Trophoblast cell (in vitro differentiated cells and primary cell): ENCODE results near the gene DPYD.

Experiments used
- DNase-seq, 2 donors: peaks; one replicate each; pipeline ENCODE4 v3.0.0-alpha.2; 2016
- H2AFZ ChIP-seq: 2 replicates; pipeline ENCODE4 v1.6.1; 2013; ENCODE audit warnings: low read length, moderate library complexity, mild to moderate bottlenecking; ENCODE audit not compliant: insufficient read depth, poor library complexity
- H2AK5ac ChIP-seq: 2 replicates; pipeline ENCODE4 v1.6.1; 2013; ENCODE audit warnings: mild to moderate bottlenecking, low read length
- H2BK120ac ChIP-seq: 2 replicates; pipeline ENCODE4 v1.6.1; 2013; ENCODE audit warnings: low read length, mild to moderate bottlenecking, moderate library complexity; ENCODE audit not compliant: insufficient read depth, poor library complexity
- H2BK12ac ChIP-seq: 2 replicates; pipeline ENCODE4 v1.6.1; 2013; ENCODE audit warnings: mild to moderate bottlenecking, low read length, moderate library complexity
- H2BK5ac ChIP-seq: 2 replicates; pipeline ENCODE4 v1.6.1; 2013; ENCODE audit warnings: low read length, low read depth, moderate library complexity, mild to moderate bottlenecking; ENCODE audit not compliant: poor library complexity
- H3K14ac ChIP-seq: 2 replicates; pipeline ENCODE4 v1.6.1; 2013; ENCODE audit warnings: mild to moderate bottlenecking, low read length
- H3K18ac ChIP-seq: 2 replicates; pipeline ENCODE4 v1.6.1; 2013; ENCODE audit warnings: mild to moderate bottlenecking, low read length
- H3K23ac ChIP-seq: 2 replicates; pipeline ENCODE4 v1.6.1; 2013; ENCODE audit warnings: low read length
- H3K27ac ChIP-seq: 2 replicates; pipeline ENCODE4 v1.5.1; 2013; ENCODE audit warnings: low read depth, mild to moderate bottlenecking, inconsistent platforms, low read length, moderate library complexity
- H3K27me3 ChIP-seq: 2 replicates; pipeline ENCODE4 v1.6.1; 2013; ENCODE audit warnings: inconsistent platforms, mild to moderate bottlenecking, low read length, moderate library complexity; ENCODE audit not compliant: insufficient read depth
- H3K36me3 ChIP-seq, 2 experiments: 1 replicate in 1 of 2; 2 replicates in 1 of 2; pipeline ENCODE4 v1.6.1; 2013; ENCODE audit warnings: low read length in 2 of 2, mild to moderate bottlenecking in 2 of 2, moderate library complexity in 1 of 2; ENCODE audit not compliant: insufficient read depth in 2 of 2, control insufficient read depth in 1 of 2
- H3K4ac ChIP-seq: 2 replicates; pipeline ENCODE4 v1.6.1; 2013; ENCODE audit warnings: low read depth, mild to moderate bottlenecking, low read length, moderate library complexity
- H3K4me1 ChIP-seq, 2 experiments: 1 replicate in 1 of 2; 2 replicates in 1 of 2; pipeline ENCODE4 v1.6.1; 2013; ENCODE audit warnings: low read length in 2 of 2, mild to moderate bottlenecking in 2 of 2, moderate library complexity in 1 of 2; ENCODE audit not compliant: insufficient read depth in 2 of 2, control insufficient read depth in 1 of 2
- H3K4me2 ChIP-seq: 2 replicates; pipeline ENCODE4 v1.6.1; 2013; ENCODE audit warnings: inconsistent platforms, mild to moderate bottlenecking, low read length, moderate library complexity
- H3K4me3 ChIP-seq: 2 replicates; pipeline ENCODE4 v1.5.1; 2013; ENCODE audit warnings: mild to moderate bottlenecking, low read depth, low read length, inconsistent platforms
- H3K79me1 ChIP-seq: one replicate; pipeline ENCODE4 v1.6.1; 2013; ENCODE audit warnings: low read length
- H3K79me2 ChIP-seq: 2 replicates; pipeline ENCODE4 v1.6.1; 2013; ENCODE audit warnings: low read length, mild to moderate bottlenecking; ENCODE audit not compliant: control insufficient read depth, insufficient read depth, poor library complexity
- H3K9ac ChIP-seq: 2 replicates; pipeline ENCODE4 v1.6.1; 2013; ENCODE audit warnings: mild to moderate bottlenecking, low read length
- H3K9me3 ChIP-seq: 2 replicates; pipeline ENCODE4 v1.6.1; 2013; ENCODE audit warnings: low read depth, mild to moderate bottlenecking, control low read depth, inconsistent platforms, low read length; ENCODE audit not compliant: insufficient read depth
- H4K12ac ChIP-seq: 2 replicates; pipeline ENCODE4 v1.6.1; 2013; ENCODE audit warnings: low read depth, mild to moderate bottlenecking, low read length, moderate library complexity
- H4K8ac ChIP-seq: 2 replicates; pipeline ENCODE4 v1.6.1; 2013; ENCODE audit warnings: low read depth, mild to moderate bottlenecking, low read length, moderate library complexity
- H4K91ac ChIP-seq: one replicate; pipeline ENCODE4 v1.6.1; 2013; ENCODE audit warnings: low read depth, mild to moderate bottlenecking, low read length, moderate library complexity
- WGBS: extraction: QIAGEN DNeasy Blood & Tissue Kit; methylation state at CpG from one replicate; pipeline ENCODE4 v1.1.7; 2013; ENCODE audit warnings: missing lambda C conversion rate; ENCODE audit not compliant: insufficient read length, insufficient coverage; ENCODE audit errors: extremely low coverage; 5-methylcytosine and 5-hydroxymethylcytosine counted together

DPYD gene

GRCh38 chr1:97647776-97648175 lies 273.1 kb downstream of the DPYD start:
- Histone ChIP-seq H3K79me1 (no peaks in the 10 kb centered on the region), H4K8ac (no peak overlapping the region), H3K27ac (no peak overlapping the region), H3K4me2 (no peak overlapping the region), H3K23ac (no peak overlapping the region), H2BK12ac (no peak overlapping the region), H3K14ac (no peak overlapping the region), H3K27me3 (no peaks in the 10 kb centered on the region), H3K9ac (no peak overlapping the region), H2BK120ac (no peak overlapping the region), H3K79me2 (no peaks in the 10 kb centered on the region), H4K91ac (no peak overlapping the region), H3K9me3 (no peaks in the 10 kb centered on the region), H2BK5ac (no peak overlapping the region), H3K4ac (no peak overlapping the region), H3K36me3 (no peaks in the 10 kb centered on the region), H3K4me1 (no peaks in the 10 kb centered on the region), H3K18ac (no peak overlapping the region), H2AFZ (no peak overlapping the region), H4K12ac (no peak overlapping the region), H2AK5ac (no peak overlapping the region), H3K4me3 (no peak overlapping the region)
- DNase-seq = no peak

GRCh38 chr1:97646071-97646470 lies 274.8 kb downstream of the DPYD start:
- H4K91ac ChIP-seq = no peak overlapping the region
- no peak overlapping the region for H2BK5ac ChIP-seq
- H4K12ac ChIP-seq = no peak overlapping the region
- no peak overlapping the region for H3K4me2 ChIP-seq
- H2BK120ac ChIP-seq = no peak overlapping the region
- no peak overlapping the region for H3K14ac ChIP-seq
- H3K36me3 ChIP-seq = no peaks in the 10 kb centered on the region
- H3K4me3 ChIP-seq = no peak overlapping the region
- H2AFZ ChIP-seq = no peak overlapping the region
- no peak overlapping the region for H3K9ac ChIP-seq
- H3K27me3 ChIP-seq = no peaks in the 10 kb centered on the region
- H2BK12ac ChIP-seq = no peak overlapping the region
- no CpG with 5 or more reads among the region's 1 CpG for WGBS
- no peak overlapping the region for H3K18ac ChIP-seq
- DNase-seq = no peak
- no peak overlapping the region for H3K4ac ChIP-seq
- H3K27ac ChIP-seq = no peak overlapping the region
- H3K79me2 ChIP-seq = no peaks in the 10 kb centered on the region
- no peak overlapping the region for H2AK5ac ChIP-seq
- H3K23ac ChIP-seq = no peak overlapping the region
- no peak overlapping the region for H4K8ac ChIP-seq
- no peaks in the 10 kb centered on the region for H3K79me1 ChIP-seq
- H3K9me3 ChIP-seq = no peaks in the 10 kb centered on the region
- H3K4me1 ChIP-seq = no peaks in the 10 kb centered on the region

DNA sequence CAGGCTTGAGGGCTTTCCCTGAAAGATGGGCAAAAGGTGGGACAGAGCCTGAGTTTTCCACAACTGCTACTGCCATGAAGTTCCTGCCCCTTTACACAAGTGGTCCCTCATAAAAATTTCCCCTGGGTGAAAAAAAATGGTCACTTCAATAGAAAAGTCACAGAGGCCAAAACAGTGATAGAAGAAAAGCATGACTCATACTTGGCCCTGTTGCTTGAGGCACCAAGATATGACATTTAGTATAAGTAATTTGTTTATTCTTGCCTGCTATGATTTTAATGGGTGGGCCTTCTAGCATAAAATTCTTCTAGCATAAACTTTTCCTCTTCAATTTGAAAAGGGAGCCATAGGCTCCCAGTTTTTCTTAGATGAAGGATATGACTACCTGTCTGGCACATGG lies 280.2 kb downstream of the DPYD start:
- H3K27me3 ChIP-seq = no peaks in the 10 kb centered on the region
- H2AK5ac ChIP-seq = no peak overlapping the region
- no peaks in the 10 kb centered on the region for H3K36me3 ChIP-seq
- H3K14ac ChIP-seq = no peak overlapping the region
- H3K4me1 ChIP-seq = no peaks in the 10 kb centered on the region
- H3K9me3 ChIP-seq = no peaks in the 10 kb centered on the region
- no peak for DNase-seq
- no peak overlapping the region for H2BK12ac ChIP-seq
- H2BK5ac ChIP-seq = no peak overlapping the region
- H4K12ac ChIP-seq = no peak overlapping the region
- no peak overlapping the region for H3K9ac ChIP-seq
- no peak overlapping the region for H2AFZ ChIP-seq
- no peaks in the 10 kb centered on the region for H3K79me1 ChIP-seq
- H3K4me3 ChIP-seq = no peak overlapping the region
- no peak overlapping the region for H2BK120ac ChIP-seq
- no peak overlapping the region for H3K27ac ChIP-seq
- no peak overlapping the region for H3K23ac ChIP-seq
- no peak overlapping the region for H3K4me2 ChIP-seq
- no peak overlapping the region for H3K4ac ChIP-seq
- H3K79me2 ChIP-seq = no peaks in the 10 kb centered on the region
- H3K18ac ChIP-seq = no peak overlapping the region
- H4K91ac ChIP-seq = no peak overlapping the region
- no peak overlapping the region for H4K8ac ChIP-seq

DNA sequence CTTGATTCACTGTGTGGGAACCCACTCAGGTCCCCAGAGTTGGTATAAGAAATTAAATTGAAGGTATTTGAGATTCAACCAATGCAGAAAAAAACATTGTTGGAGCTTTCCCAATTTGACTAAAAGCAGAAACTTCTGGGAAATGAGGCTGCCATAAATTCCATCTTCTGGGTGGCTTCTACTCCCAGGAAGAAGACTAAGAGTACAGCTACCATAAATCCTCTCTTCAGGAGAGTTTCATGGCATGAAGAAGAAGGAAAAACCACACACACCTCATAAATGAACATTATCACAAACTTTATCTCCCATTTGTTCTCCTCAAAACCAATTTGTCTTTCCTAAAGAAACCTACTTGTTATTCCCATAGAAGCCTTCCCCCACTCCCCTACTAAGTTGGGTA lies 283.9 kb downstream of the DPYD start:
- Histone ChIP-seq H2BK12ac (no peak overlapping the region), H3K14ac (no peak overlapping the region), H3K9ac (no peak overlapping the region), H3K36me3 (no peaks in the 10 kb centered on the region), H3K79me1 (no peaks in the 10 kb centered on the region), H3K23ac (no peak overlapping the region), H3K18ac (no peak overlapping the region), H3K9me3 (no peaks in the 10 kb centered on the region), H2BK5ac (no peak overlapping the region), H2BK120ac (no peak overlapping the region), H3K27ac (no peak overlapping the region), H3K4me1 (no peaks in the 10 kb centered on the region), H2AK5ac (no peak overlapping the region), H2AFZ (no peak overlapping the region), H4K12ac (no peak overlapping the region), H3K4me2 (no peak overlapping the region), H3K79me2 (no peaks in the 10 kb centered on the region), H3K4ac (no peak overlapping the region), H4K8ac (no peak overlapping the region), H3K27me3 (no peaks in the 10 kb centered on the region), H4K91ac (no peak overlapping the region), H3K4me3 (no peak overlapping the region)
- no peak for DNase-seq

DNA sequence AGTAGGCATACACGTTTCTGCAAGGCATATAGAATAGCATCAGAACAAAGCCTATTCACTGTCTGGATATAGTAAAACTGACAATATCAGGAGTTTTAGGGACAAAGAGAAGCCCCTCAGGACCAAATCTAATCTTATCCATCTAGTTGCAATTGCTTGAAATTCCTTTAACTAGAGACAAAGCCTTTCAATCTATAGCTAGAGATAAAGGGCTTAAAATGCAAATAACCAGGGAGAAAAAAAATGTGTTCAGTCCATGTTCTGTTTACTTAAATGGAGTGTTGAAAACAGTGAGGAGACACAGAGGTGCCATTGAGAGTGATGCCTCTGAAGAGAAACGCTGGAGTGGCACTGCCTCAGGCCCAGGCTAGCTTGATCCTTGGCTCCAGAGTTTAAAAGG lies 286.1 kb downstream of the DPYD start:
- no peak overlapping the region for H3K4me2 ChIP-seq
- H3K27ac ChIP-seq = no peak overlapping the region
- H3K79me2 ChIP-seq = no peaks in the 10 kb centered on the region
- no peaks in the 10 kb centered on the region for H3K27me3 ChIP-seq
- H4K12ac ChIP-seq = no peak overlapping the region
- no peak overlapping the region for H3K23ac ChIP-seq
- H3K9me3 ChIP-seq = no peaks in the 10 kb centered on the region
- DNase-seq = no peak
- H4K8ac ChIP-seq = no peak overlapping the region
- H3K4me3 ChIP-seq = no peak overlapping the region
- H3K4ac ChIP-seq = no peak overlapping the region
- H3K14ac ChIP-seq = no peak overlapping the region
- H4K91ac ChIP-seq = no peak overlapping the region
- H3K79me1 ChIP-seq = no peaks in the 10 kb centered on the region
- no peaks in the 10 kb centered on the region for H3K4me1 ChIP-seq
- H2BK120ac ChIP-seq = no peak overlapping the region
- H3K9ac ChIP-seq = no peak overlapping the region
- no peak overlapping the region for H2BK12ac ChIP-seq
- H2BK5ac ChIP-seq = no peak overlapping the region
- H3K36me3 ChIP-seq = no peaks in the 10 kb centered on the region
- no peak overlapping the region for H3K18ac ChIP-seq
- no CpG with 5 or more reads among the region's 2 CpGs for WGBS
- H2AFZ ChIP-seq = no peak overlapping the region
- H2AK5ac ChIP-seq = no peak overlapping the region
